Measurements from ENCODE around the gene STRADB.
A peak's percentile ranks its signal among the peaks of the same experiment; 100 is the strongest.
"Not testable (repeated sequence)": the region's sequence is repeated elsewhere in the genome, so short reads cannot be mapped to it uniquely, and the experiment has no call there.

STRADB gene

DNA sequence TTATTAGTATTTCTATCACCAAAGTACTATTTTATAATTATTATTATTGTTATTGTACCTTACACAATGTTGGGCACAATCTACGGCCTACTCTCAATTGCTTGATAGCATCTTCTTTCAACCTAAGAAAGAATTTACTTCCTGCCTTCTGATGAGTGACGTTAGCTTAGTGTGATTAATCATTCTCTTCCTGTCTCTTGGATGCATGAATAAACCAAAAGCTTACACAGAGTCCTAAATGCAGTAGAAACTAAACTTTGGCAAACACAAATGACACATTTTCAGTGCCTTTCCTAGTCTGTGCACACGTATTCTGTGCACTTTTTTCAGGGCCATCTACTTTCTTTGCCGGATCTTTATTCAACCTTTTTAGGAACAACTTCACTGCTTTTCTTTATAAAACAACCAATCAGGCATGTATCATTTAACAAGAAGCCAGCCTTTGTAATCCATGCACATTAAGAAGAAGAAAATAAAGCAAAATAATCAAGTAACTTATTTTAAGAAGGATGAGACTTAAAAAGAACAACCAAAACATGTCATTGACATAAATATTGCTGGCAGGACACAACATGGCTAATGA is 19.4 kb upstream of the STRADB start:
- DNase-seq, result no peak

DNA sequence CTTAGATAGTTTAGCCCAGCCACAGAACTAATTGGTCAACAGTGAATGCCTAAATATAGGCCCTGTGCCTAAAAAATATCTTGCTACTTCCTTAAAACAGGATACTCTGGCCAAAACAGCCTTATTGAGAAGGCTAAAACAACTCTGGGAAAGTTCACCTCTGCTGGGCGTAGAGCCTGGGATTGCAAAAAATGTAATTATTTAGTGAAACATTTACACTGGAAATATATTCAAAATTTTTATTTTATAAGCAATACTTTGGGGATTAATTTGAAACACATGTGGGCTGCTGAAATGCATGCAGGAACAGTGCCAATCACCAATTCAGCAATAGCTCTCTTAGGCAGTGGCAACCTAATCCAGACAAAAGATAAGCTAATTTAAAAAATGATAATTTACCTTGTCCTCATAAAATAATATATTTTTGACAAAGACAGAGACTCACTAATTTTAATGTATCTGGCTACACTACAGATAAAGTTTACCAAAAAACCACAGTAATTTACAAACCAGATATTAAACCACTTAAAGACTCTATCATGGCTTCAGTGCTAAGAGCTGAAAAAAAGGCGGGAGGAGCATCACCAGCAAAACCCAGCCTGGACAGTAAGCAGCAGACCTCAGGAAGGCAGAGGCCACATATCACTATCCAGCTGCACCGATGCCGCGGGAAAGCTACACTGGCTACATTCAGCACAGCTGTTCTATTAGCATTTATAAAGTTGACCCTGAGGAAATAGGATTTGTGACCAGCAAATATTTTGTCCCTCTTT is 18.7 kb upstream of the STRADB start:
- no peak for DNase-seq

DNA sequence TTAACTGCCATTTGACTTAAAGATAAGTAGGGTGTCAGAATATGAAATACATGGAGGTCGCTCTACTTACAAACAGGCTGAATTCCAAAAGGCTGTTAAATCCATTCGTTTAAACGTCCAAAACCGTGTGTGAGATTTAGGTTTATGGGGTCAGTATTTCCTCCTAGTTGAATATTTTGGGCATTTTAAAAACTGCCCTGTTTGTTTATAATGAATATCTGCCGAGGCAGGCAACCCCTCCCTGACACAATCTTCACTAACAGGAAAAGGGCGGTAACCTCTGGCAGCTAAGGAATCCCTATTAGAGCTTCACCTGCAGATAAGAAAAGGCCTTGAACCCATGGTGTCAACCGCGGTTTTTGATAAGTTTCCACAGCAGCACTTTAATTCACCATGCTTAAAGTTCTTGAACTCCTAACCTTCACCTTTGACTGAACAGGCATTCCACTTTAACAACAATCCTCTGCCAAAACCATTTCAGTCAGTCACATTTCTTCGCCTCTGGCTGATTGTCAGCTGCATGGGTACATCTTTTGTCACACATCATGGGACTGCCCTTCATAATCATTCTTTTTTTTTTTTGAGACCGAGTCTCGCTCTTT is 18.0 kb upstream of the STRADB start:
- no peak for DNase-seq

DNA sequence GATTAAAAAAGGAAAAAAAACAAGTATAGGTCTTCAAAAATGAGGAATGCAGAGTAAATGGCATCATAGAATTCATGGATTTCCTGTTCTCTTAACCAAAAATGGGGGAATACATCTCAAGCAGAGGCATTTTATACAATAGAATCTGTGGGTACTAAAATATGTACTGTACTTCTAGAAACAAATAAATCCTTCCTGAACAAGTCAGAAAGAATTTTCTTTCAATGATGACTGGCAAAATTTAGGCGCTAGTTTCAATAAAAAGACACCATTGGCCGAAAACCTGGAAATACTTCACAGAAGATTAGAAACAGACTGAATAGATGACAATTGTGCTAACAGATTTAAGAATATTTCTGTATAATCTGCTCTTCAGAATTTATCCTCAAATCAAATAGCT is 15.4 kb upstream of the STRADB start:
- DNase-seq, result no peak

DNA sequence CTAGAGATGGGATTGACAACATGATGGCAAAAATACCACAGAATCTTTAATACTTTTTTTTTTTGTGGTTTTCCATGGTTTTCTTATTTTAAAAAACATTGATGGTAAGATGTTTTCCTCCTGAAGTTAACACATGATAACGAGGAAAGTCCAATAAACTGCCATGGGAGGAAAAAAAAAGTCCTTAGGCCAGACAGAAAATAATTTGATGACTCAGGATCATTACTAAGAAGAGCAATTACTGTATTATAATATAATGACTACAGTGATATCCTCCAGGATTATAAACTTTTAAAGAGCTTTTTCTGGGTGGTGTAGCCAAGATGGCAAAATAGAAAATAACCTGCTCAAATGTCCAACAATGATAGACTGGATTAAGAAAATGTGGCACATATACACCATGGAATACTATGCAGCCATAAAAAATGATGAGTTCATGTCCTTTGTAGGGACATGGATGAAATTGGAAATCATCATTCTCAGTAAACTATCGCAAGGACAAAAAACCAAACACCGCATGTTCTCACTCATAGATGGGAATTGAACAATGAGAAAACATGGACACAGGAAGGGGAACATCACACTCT is 12.1 kb upstream of the STRADB start:
- not testable (repeated sequence) for DNase-seq

DNA sequence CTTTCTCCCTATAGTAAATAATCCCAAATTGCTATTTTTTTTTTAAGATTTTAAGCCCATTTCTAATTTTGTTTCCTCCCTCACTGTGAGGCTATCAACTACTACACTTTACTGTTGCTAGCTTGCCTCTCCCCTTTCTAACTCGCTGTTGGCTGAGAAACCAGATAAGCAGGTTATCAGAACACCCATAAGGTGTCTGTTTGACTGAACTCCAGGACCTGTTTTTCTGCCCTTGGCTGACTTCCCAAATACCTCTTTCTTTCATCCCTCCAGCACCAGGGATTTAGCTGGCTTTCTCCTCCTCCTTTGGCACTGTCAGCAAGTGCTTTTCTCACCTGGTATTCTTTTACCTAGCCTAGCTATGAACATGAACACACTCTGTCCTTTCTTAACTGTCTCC is 11.4 kb upstream of the STRADB start:
- DNase-seq, result no peak

DNA sequence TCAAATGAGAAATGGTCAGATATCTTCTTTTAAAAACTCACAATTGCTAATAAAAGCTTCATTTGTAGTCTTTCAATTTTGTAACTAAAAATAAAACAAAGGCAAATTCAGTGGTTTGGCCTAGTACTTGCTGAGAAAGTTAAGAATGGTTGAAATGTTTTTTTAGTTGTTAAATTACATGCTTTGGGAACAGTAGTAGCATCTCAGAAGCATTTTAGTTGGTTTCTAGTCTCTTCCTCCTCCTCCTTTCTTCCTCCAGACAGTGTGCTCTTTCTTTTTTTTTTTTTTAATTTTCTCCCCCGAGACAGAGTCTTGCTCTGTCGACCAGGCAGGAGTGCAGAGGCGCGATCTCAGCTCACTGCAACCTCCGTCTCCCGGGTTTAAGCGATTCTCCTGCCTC is 10.1 kb upstream of the STRADB start:
- DNase-seq, result no peak

DNA sequence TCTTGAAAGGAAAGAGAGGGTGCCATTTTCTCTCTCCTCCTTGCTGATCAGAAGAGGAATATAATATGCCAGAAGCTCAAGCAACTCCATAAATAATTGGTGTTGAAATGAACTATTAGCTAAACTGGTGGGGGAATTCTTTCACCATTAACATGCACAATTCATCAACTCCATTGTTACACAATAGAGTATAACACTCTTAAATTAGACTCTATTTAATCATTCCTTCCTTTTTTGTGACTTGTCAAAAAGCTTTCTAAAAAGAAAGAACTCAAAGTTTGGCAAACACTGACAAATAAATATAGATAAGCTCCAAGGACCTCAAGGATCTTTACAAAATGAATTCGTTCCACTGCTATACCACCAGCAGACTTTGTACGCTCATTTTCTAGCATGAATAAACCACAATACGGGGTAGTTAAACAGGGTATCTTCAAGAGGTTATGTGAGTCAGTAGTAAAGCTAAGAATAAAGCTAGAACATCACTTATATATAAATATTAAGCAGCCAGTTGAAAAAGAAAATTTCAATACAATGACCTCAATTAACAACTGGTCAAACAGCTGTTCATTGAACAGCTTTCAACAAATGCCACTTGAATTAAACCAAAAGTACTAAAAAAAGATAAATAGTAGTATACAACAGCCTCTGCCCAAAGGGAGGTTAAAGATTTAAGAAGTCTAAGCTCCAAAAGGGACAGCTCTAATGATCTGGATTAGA is 6.6 kb upstream of the STRADB start:
- no peak for DNase-seq

DNA sequence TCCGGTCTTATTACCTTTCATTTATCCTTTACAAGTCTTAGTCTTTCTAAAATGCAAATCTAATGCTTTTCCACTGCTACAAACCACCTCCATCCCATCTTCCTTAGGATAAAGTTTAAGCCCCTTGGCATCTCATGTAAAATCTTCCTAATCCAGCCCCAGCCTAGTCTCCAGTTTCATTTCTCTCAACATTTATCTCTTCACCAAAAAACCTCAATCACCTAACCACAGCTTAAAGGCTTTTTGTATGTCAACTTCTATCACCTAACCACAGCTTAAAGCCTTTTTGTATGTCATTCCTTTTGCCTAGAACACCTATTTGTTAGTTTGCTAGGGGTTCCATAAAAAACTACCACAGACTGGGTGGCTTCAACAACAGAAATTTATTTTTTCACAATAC is 4.5 kb upstream of the STRADB start:
- DNase-seq, result no peak

DNA sequence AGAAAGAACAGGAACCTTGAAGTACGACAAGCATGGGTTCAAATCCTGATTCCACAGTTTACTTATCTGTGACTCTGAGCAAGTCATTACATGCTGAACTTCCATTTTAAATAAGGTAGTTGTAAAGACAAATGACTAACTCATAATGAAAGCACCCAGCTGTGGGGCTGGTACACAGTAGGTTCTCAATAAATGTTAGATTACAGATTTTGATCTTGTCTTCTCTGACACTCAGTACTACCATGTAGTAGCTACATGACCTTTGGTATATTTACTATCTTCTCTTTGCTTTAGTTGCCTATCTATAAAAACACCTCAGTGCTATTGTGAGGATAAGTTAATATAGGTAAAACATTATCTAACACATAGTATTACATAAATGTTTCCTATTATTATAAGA is 3.5 kb upstream of the STRADB start:
- DNase-seq, result no peak

DNA sequence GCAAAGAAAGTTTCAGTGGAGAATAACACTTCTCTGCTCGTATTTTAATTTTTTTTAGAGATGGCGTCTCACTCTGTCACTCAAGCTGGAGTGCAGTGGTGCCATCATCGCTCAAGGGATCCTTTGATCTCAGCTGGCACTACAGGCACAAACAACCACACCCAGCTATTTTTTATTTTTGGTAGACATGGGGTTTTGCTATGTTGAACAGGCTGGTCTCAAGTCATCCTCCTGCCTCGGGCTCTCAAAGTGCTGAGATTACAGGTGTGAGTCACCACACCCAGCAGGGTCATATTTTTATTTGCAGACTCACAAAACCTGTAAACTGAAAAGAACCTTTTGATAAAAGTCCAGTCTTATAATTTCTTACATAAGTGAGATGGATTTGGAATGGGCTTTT is 2.8 kb upstream of the STRADB start:
- DNase-seq, result peak; percentile 35

DNA sequence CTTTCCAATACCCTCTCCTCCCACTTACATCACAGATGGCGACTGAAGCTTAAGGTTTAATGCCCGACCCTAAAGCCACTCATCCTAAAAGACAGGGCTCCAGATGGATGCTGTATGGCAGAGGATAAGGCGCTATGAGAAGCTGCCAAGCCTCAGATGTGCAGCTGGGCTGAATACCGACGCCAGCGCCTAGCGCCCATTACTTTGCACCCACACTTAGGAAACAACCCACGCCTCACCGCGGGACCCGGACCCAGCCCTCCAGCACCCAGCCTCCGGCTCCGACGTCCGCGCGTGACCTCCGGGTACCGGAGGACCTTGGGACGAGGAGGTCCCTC is 617 bp upstream of the STRADB start:
- DNase-seq, result no peak

DNA sequence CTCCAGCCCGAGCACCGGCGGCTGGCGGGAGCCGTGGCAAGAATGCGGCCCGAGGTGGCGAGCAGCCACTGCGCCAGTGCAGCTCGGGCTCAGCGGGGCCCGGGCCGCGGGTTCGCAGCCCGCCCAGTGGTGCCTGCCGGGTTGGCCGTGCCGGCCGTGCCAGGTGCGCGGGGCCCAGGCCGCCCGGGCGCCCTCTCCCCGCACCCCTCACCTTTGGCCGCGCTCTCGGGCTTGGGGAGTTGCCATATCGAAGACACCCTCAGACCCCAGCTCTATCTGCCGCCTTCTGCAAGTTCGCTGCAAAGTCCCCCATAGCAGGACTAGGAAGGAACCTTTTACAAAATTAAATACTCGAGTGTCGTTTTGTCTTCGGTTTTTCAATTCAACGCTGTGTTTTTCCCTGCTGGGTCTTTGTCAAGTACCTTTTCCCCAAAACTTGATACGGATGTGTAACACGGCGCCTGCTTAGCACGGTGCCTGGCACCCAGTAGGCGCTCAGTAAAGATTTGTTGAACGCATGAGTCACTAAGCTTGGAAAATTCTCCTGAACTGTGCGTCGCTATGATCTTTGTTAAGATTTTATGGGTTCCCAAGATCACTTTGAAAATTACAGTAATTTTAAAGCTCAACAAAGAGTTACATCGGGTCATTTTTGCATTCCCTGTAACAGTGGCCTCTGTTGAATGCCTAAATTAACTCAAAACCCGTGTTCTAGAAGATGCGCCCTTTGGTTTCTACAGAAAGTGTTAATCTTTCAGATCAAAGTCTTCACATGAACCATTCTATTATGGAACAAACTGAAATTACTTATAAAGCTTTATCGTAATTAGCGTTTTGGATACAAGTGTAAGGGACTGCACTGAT is 750 bp downstream of the STRADB start:
- no peak for DNase-seq

DNA sequence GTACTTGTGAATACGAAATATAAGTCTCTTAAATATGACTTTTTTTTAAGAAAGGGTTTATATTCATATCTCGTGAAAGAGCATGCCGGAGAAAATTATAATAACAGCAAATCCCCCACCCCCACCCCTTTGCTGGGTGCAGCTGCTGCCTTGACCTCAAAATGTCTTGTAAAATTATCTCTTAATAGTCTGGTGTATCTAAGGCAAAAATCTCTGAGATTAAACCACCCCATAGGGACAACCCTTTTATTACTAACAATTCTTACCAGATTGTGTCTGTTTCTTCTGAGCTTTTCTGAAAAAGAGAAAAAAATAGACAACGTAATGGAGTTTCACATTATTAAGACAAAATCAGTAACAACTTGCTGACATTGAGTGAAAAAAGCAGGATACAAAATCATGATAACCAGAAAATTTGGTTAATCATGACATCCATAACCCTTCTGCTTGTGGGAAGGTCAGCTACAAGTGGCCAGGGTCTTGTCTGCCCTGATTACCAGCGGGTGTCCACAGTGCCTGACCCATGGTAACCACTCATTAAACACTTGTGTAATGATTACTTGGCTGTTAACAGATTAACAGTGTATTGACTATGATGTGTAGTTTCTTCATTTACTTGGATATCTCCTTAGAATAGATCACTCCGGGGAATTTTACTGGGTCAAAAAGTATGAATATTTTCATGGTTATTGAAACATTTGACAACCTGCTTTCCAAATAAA is 1.5 kb downstream of the STRADB start:
- no peak for DNase-seq

DNA sequence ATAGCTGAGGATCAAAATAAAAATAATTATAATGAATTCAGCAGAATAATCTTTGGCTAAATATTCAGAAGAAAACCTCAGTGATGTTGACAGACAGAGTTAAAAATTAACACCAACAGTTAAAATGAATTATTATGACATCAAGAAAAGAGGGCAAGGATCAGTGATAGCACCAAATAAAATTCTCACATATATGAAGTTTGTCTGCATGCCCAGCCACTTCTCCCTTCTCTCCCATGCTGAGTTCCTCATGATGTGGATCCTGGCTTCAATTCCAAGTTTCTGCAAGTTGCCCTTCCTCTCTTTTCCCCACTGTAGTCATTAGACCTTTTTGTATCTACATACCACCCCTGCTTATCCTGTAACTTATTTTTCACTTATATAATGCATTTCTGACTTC is 6.8 kb downstream of the STRADB start:
- no peak for DNase-seq

DNA sequence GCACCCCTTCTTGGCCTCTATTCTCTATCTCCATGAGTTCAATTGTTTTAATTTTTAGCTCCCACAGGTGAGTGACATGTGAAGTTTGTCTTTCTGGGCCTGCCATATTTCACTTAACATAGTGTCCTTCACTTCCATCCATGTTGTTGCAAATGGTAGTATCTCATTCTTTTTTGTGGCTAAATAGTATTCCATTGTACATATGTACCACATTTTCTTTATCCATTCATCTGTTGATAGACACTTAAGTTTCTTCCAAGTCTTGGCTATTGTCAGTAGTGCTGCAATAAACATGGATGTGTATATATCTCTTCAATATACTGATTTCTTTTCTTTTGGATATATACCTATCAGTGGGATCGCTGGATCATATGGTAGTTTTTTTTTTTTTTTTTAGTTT is 9.0 kb downstream of the STRADB start:
- no peak for DNase-seq

DNA sequence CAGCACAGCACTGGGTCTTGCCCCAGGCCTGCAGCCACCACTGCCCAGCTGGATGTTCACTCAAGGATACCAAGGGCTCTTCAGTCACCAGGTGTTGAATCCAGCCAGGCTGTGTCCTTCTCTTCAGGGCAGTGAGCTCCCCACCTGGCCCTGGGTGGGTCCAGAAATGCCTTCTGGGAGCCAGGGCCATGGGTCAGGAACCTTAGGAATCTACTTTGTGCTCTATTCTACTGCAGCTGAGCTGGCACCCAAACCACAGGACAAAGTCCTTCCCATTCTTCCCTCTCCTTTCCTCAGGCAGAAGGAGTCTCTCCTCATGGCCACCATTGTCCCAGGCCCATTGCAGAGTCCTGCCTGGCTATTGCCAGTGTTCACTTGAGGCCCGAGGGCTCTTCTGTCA is 13.0 kb downstream of the STRADB start:
- DNase-seq, result no peak

DNA sequence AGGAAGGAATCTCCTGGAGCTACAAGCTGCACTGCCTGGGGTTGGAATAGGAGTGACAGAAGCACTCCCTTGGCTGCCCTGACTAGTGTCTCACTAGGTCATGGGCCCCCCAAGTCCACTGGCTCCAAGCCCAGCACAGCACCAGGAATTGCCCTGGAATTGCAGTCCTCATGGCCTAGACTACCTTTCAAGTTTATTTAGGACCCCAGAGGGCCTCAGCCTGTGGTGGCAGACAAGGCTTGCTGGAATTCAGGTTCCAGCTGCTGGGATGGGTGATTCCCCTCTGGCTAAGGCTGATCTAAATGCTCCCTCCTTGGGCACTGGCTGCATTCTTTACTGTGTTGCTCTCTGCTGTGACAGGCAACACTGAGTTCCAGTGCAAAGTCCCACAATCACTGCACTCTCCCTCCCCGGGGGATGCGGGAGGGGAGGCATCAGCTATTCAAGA is 14.0 kb downstream of the STRADB start:
- DNase-seq, result no peak

DNA sequence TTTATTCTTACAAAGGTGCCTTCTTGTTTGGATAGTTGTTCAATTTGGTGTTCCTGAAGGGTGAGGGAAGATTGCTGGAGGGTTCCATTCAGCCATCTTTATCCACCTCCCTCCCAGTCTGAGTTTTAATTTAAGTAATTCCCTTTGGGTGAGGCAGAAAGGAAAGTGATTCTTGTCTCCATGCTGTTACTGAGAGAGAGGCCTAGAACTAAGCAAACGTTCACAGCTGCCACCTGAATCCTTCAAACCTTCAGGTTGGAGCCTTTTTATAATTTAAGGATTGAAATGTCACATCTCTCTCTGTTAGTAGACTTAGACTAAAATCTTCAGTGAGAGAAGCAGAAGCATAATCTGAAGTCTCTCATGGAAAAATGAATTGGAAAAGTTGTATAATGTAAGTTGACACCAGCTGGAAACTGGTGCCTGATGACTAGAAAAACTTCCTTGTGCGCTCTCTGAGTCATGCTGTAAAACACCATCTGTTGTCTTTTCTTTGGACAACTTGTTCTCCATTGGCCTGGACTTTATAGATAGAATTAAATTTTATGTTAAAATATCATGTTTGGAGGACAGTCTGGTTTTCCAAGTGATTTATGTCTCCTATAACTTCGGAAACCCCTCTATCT is 14.6 kb downstream of the STRADB start:
- DNase-seq, result no peak

DNA sequence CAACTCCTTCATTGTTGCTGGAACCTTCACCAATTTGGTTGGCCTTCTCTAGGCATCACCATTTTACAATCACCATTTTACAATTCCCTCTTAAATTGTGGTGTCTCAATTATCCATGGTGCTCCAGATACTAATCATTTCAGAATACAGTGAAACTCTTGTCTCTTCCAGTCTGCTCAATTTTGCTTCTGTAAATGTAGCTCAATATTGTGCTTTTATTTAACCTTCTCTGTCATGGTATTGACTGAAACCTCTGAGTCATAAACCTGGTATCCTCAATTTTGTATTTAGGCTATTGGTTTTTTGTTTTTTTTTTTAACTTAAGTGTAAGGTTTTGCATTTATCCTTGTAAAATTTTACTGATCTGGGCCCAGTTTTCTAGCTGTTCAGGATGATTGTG is 16.1 kb downstream of the STRADB start:
- DNase-seq, result no peak

Data from stimulated activated CD8-positive, alpha-beta memory T cell treated with anti-CD3 and anti-CD28 coated beads, Interleukin-4, amount 100 ng/mL, for 48 hours (primary cell).